Measurements from ENCODE around the gene ZCCHC7.
"Not testable (repeated sequence)": the region's sequence is repeated elsewhere in the genome, so short reads cannot be mapped to it uniquely, and the experiment has no call there.

ZCCHC7 gene

DNA sequence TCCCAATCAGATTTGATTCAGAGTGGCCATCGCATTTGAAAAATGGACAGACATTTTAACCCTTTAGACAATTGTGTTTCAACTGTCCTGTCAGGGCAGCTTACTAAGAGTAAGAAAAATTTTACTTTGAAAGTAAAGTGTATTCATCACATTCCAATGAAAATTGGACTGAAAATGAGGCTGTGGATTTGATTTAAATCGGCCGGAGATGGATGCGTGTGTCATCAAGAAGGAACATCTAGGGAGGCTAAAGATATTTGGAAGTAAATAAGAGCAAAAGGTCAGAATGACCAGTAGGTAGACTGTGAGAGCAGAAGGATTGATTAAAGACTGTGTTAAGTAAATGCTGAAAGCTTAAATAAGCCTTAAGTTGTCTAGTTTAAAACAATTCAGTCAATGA is 1.5 kb downstream of the ZCCHC7 start:
- no peak for DNase-seq

GRCh38 chr9:37126214-37126788 is 5.9 kb downstream of the ZCCHC7 start:
- no peak for DNase-seq

DNA sequence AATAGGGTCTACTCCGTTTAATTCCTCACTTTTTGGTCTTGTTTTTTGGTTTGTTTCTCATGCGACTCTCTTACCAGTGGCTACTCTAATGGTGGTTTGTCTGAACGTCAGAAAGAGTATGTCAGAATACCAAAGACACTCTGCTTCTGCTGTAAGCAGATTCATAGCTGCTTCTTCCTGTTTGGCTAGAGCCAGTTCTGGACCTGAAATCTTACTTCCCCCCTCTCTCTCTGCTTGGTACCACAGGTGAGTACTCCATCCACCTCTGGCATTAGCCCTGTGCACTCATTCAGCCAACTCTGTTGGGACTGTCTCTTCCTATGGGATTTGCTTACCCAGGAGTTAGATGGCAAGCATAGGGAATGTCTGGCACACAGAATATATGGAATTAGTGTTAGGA is 6.6 kb downstream of the ZCCHC7 start:
- DNase-seq = no peak

DNA sequence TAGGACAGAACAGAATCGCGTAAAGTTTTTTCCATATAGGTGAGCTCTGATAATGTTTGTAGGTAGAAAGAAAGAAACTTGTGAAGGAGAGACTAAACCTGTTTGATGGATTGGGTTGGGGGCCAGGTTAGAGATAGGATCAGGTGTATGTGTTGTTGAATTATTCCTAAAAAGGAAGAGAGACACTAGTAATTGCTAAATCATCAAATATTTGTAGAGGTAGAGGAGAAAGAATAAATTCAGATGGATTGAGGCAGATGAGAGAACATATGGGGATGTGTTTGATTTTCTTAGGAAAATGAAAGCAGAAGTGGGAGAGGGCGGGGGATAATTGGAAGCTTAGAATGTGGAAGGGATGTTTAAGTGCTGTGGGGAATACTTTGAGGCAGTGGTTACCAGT is 7.7 kb downstream of the ZCCHC7 start:
- DNase-seq = no peak

GRCh38 chr9:37134166-37134565 is 13.8 kb downstream of the ZCCHC7 start:
- DNase-seq = no peak

GRCh38 chr9:37141015-37141414 is 20.6 kb downstream of the ZCCHC7 start:
- DNase-seq = no peak

DNA sequence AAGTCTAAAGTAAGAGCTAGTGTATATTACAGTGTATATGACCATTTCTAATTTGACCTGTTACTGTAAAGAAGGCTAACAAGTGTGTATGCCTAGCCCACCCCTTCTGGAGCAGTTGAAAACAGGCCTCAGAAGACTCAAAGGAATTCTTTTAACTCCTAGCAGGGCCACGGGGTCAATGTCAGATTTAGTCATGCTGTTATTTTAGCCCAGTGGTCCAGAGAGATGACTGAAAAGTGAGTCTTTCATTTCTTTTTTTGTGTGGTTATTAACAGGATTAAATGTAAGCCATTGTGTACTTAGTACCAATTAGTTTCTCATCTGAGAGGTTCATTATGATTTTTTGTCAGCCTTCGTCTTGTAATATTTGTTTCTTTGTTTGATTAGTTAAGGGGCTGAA is 24.4 kb downstream of the ZCCHC7 start:
- DNase-seq = no peak

GRCh38 chr9:37146410-37146809 is 26.0 kb downstream of the ZCCHC7 start:
- DNase-seq = no peak

GRCh38 chr9:37148181-37148580 is 27.8 kb downstream of the ZCCHC7 start:
- no peak for DNase-seq

GRCh38 chr9:37149666-37150308 is 29.4 kb downstream of the ZCCHC7 start:
- DNase-seq = no peak

GRCh38 chr9:37150415-37150814 is 30.0 kb downstream of the ZCCHC7 start:
- no peak for DNase-seq

GRCh38 chr9:37151812-37152211 is 31.4 kb downstream of the ZCCHC7 start:
- no peak for DNase-seq

GRCh38 chr9:37152365-37152764 is 32.0 kb downstream of the ZCCHC7 start:
- no peak for DNase-seq

- no peak for DNase-seq
Observed at GRCh38 chr9:37155601-37156000, 35.2 kb downstream of the ZCCHC7 start.

- DNase-seq = no peak
Observed at GRCh38 chr9:37156205-37156604, 35.8 kb downstream of the ZCCHC7 start.

DNA sequence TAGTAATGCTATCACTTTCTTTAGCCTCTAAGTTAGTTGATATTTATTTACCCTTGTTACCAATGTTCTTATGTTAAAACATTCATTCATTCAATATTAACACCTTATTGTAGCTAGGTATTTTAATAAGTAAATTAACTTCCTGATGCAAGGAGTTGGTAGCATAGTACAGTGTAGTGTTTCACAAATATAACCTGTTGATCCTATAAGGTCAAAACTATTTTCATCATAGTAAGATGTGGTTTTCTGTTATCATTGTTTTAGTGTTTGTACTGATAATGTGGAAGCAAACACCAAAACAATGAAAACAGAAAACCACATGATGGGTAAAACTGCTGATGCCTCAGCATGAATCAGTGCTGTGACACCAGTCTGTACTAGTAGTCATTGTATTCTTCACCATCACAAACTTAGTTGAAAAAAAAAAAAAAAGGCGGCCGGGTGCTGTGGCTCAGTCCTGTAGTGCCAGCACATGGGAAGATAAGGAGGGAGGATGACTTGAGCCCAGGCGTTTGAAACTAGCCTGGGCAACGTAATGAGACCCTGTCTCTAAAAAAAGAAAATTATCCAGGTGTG is 36.5 kb downstream of the ZCCHC7 start:
- no peak for DNase-seq

DNA sequence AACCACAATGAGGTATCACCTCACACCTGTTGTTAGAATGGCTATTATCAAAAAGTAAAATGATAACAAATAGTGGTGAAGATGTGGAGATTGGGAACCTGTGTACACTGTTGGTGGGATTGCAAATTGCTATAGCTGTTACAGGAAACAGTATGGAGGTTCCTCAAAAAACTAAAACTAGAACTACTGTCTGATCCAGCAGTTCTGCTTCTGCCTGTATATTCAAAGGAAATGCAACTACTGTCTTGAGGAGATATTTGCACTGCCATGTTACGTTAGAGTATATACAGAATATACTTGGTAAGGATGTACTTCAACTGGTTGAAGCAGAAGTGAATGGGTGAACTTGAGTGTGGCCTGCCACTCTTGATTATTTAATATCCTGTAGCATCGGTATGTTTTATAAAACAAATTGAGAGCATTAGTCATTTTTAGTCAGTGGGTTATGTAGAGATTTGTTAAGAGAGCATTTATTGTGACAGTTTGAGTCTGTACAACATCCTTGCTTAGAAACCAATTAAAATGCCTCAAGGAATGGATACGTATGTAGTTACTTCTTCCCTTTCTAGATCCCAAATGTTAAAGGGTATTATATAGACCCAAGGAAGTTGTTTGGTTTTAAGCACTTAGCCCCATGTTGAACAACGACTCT is 37.5 kb downstream of the ZCCHC7 start:
- no peak for DNase-seq

- no peak for DNase-seq
Observed at GRCh38 chr9:37163299-37163698, 42.9 kb downstream of the ZCCHC7 start.

GRCh38 chr9:37164335-37164734 is 44.0 kb downstream of the ZCCHC7 start:
- DNase-seq = not testable (repeated sequence)

DNA sequence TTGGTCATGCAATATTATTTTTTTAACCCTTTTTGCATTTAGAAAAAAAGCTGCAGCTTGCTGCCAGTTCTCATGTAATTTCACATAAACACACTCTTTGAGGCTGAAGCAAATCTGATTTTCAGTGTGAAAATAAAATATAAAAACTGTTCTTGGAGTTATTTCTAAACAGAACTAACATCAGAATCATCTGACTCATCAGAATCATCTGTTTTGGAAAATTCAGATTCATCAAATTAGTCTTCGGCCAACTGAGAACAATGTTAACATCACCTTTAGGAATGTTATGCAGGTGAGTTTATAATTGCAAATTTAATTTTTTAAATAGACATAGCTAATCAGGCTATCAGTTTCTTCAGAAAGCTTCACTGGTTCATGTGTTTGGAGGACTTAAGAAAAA is 45.3 kb downstream of the ZCCHC7 start:
- no peak for DNase-seq

- no peak for DNase-seq
Observed at GRCh38 chr9:37167456-37168047, 47.2 kb downstream of the ZCCHC7 start.

GRCh38 chr9:37172557-37172956 is 52.2 kb downstream of the ZCCHC7 start:
- DNase-seq = no peak

DNA sequence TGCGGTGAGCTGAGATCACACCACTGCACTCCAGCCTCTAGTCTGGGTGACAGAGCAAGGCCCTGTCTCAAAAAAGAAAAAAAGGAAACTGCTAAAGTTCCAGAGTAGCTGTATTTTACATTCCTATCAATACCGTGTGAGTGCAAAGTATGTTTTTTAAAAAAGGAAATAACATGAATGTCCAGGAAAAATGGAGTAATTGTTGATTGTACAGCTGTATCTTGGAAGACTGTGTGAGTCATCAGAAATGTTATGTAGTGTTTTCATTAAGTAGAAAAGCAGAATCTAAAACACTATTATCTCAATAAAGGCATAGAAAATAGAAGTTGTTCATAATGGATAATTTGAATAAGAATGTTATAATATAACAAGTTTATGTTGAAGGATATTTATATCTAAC is 53.9 kb downstream of the ZCCHC7 start:
- no peak for DNase-seq

GRCh38 chr9:37178742-37179141 is 58.4 kb downstream of the ZCCHC7 start:
- DNase-seq = no peak

Data from activated naive CD4-positive, alpha-beta T cell (primary cell).